B cell (primary cell): ENCODE data around the gene UGT3A1. TPM values are rescaled to one million over a fixed set of nuclear protein-coding genes. Genes with fewer than 3 reads are reported as not detected.

Experiments
- ATAC-seq: fragments of 200-7000 bp; cut with Tn5 transposase; one replicate; pipeline ENCODE4 v1.10.0; 2021; ENCODE audit warnings: low read depth, mild to moderate bottlenecking, moderate number of reproducible peaks, moderate library complexity
- CTCF ChIA-PET: fragments of 350-600 bp; sonication (Branson Sonifier 250); formaldehyde crosslinking; loops from one replicate; lab custom pipeline; 2021; ENCODE audit warnings: antibody characterized with exemption, inconsistent platforms; lab: Charles Lee
- POLR2A ChIA-PET: fragments of 350-600 bp; sonication (Branson Sonifier 250); formaldehyde crosslinking; loops from one replicate; lab custom pipeline; 2021; ENCODE audit warnings: antibody characterized with exemption; lab: Charles Lee
- DNase-seq: peaks from one replicate; pipeline ENCODE4 v3.0.0; 2013
- H2AFZ ChIP-seq: 2 replicates; pipeline ENCODE4 v1.6.1; 2012; ENCODE audit warnings: mild to moderate bottlenecking, low read depth, low read length; ENCODE audit not compliant: insufficient read depth, poor library complexity, severe bottlenecking
- H3K27ac ChIP-seq, 2 donors: 1 replicate in 1 of 2; 2 replicates in 1 of 2; pipeline ENCODE4 v1.5.1; 2012 to 2013; ENCODE audit warnings: low read length in 2 of 2, mild to moderate bottlenecking in 2 of 2, moderate library complexity in 1 of 2
- H3K27me3 ChIP-seq, 4 experiments: fragments of 200-600 bp in 1 of 4; sonication (generic) in 1 of 4; replicated peaks in 1 of 4; 1 replicate in 2 of 4; 2 replicates in 2 of 4; pipeline versions ENCODE4 v1.6.1 to v1.7.0; 2013 to 2016; ENCODE audit warnings: low read length in 3 of 4, mild to moderate bottlenecking in 2 of 4, mixed read lengths in 1 of 4, moderate library complexity in 1 of 4; ENCODE audit not compliant: insufficient read depth in 4 of 4, control insufficient read depth in 3 of 4; ENCODE audit errors: control extremely low read depth in 1 of 4
- H3K36me3 ChIP-seq, 2 experiments: replicated peaks in 1 of 2; 1 replicate in 1 of 2; 2 replicates in 1 of 2; pipeline versions ENCODE4 v1.6.1 to v1.7.1; 2013; ENCODE audit warnings: low read length in 1 of 2; ENCODE audit not compliant: insufficient read depth in 2 of 2, control insufficient read depth in 1 of 2; ENCODE audit errors: control extremely low read depth in 1 of 2, extremely low read depth in 1 of 2
- H3K4me1 ChIP-seq, 2 donors: fragments of 200-600 bp in 1 of 2; sonication (generic) in 1 of 2; 1 replicate in 1 of 2; 2 replicates in 1 of 2; pipeline versions ENCODE4 v1.5.1 to v1.6.1; 2013 to 2017; ENCODE audit warnings: low read length in 2 of 2; ENCODE audit not compliant: control insufficient read depth in 2 of 2, insufficient read depth in 2 of 2
- H3K4me2 ChIP-seq: replicated peaks from 2 replicates; pipeline ENCODE3; 2012; ENCODE audit warnings: mild to moderate bottlenecking, low read depth, low read length; ENCODE audit not compliant: poor library complexity, severe bottlenecking
- H3K4me3 ChIP-seq, 5 experiments: fragments of 200-600 bp in 1 of 5; sonication (generic) in 1 of 5; 1 replicate in 3 of 5; 2 replicates in 2 of 5; pipeline versions ENCODE4 v1.5.1 to v1.7.0; 2011 to 2016; ENCODE audit warnings: low read length in 4 of 5, mild to moderate bottlenecking in 4 of 5, low read depth in 2 of 5, control low read depth in 1 of 5, moderate library complexity in 1 of 5; ENCODE audit not compliant: insufficient read depth in 1 of 5; ENCODE audit errors: control extremely low read depth in 1 of 5, extremely low read depth in 1 of 5
- H3K79me2 ChIP-seq: fragments of 200-600 bp; sonication (generic); one replicate; pipeline ENCODE4 v1.6.0; 2016; ENCODE audit warnings: low read length; ENCODE audit not compliant: control insufficient read depth, insufficient read depth
- H3K9ac ChIP-seq: fragments of 200-600 bp; sonication (generic); 2 replicates; pipeline ENCODE4 v1.6.1; 2017; ENCODE audit warnings: mild to moderate bottlenecking, low read length, moderate library complexity
- H3K9me3 ChIP-seq, 3 donors: one replicate each; pipeline versions ENCODE4 v1.6.1 to v1.7.1; 2013; ENCODE audit warnings: low read length in 2 of 3; ENCODE audit not compliant: control insufficient read depth in 2 of 3, insufficient read depth in 1 of 3; ENCODE audit errors: control extremely low read depth in 1 of 3
- H4K20me1 ChIP-seq: 2 replicates; pipeline ENCODE4 v1.6.0; 2012; ENCODE audit warnings: mild to moderate bottlenecking, low read length; ENCODE audit not compliant: insufficient read depth, control insufficient read depth, poor library complexity, severe bottlenecking
- H3K27ac Mint-ChIP-seq: one replicate; pipeline ENCODE4 v1.8.0; 2021; ENCODE audit warnings: mixed read lengths
- H3K27me3 Mint-ChIP-seq: one replicate; pipeline ENCODE4 v1.8.0; 2021; ENCODE audit warnings: mixed read lengths
- H3K4me1 Mint-ChIP-seq: one replicate; pipeline ENCODE4 v1.8.0; 2021; ENCODE audit warnings: mixed read lengths
- H3K4me3 Mint-ChIP-seq: one replicate; pipeline ENCODE4 v1.8.0; 2021; ENCODE audit warnings: mixed read lengths
- H3K9me3 Mint-ChIP-seq: one replicate; pipeline ENCODE4 v1.8.0; 2022; ENCODE audit warnings: mixed read lengths; ENCODE audit not compliant: insufficient read depth
- CTCF ChIP-seq: fragments of 200-600 bp; IDR thresholded peaks from one replicate; pipeline ENCODE4 v1.8.0; 2022; ENCODE audit warnings: antibody characterized with exemption, mild to moderate bottlenecking
- EZH2 ChIP-seq: IDR thresholded peaks from 2 replicates; pipeline ENCODE4 v1.6.1; 2012; ENCODE audit warnings: borderline replicate concordance, low read depth, mild to moderate bottlenecking, moderate library complexity, low read length; ENCODE audit not compliant: insufficient read depth, poor library complexity, severe bottlenecking
- WGBS: methylation state at CpG from one replicate; pipeline ENCODE4 v1.1.5; 2013; ENCODE audit warnings: missing lambda C conversion rate; ENCODE audit not compliant: insufficient coverage; 5-methylcytosine and 5-hydroxymethylcytosine counted together
- intact Hi-C: fragments of 100-400 bp; cut with micrococcal nuclease; formaldehyde crosslinking; loops from one replicate; pipeline ENCODE4 v1.10.0; 2022
- polyA plus RNA-seq: library from polyadenylated mRNA; depleted of rRNA; stranded (reverse); fragments of >200 nt; gene quantifications from 2 replicates; pipeline ENCODE4 v1.2.3, GENCODE V29; 2012
- total RNA-seq, 2 donors: library from RNA; stranded (reverse); fragments of 120-200 nt in 1 of 2; gene quantifications; 1 replicate in 1 of 2; 2 replicates in 1 of 2; pipeline versions ENCODE4 v1.2.3 to v1.2.4, GENCODE V29; 2013 to 2022

UGT3A1 gene
- total and polyA plus RNA-seq, 2 donors (not counting 1 experiment from before 2014, with no cell fraction given), result not detected

DNA sequence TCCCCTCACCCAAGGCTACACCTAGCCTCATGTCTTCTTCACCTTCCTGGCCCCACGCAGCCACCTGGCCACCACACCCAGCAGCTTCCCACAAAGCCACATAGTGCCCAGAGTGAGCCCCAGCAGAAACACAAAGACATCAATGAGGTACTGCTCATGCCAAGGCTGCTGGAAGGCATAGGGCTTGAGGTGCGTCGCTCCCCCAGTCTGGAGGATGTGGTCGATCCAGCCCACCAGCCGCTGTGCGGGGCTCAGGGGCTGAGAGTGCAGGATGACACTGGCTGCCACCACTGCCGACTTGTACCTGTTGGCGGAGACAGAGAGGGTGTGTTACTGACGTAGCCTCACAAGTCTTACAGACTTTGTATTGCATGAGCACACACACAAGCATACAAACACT lies 37.0 kb downstream of the UGT3A1 start:
- peaks cover 3% of the 10 kb centered on the region for H3K9me3 Mint-ChIP-seq
- Histone ChIP-seq H3K4me3 (no peak overlapping the region), H3K79me2 (no peaks in the 10 kb centered on the region), H3K27ac (no peak overlapping the region), H3K4me1 (no peaks in the 10 kb centered on the region), H4K20me1 (no peaks in the 10 kb centered on the region), H2AFZ (no peak overlapping the region), H3K27me3 (no peaks in the 10 kb centered on the region), H3K9me3 (peaks cover 0 to 5% (median 0%) of the 10 kb centered on the region in 3 donors), H3K4me2 (no peak overlapping the region), H3K36me3 (no peaks in the 10 kb centered on the region), H3K9ac (no peak overlapping the region)
- peaks cover 5% of the 10 kb centered on the region for H3K27me3 Mint-ChIP-seq
- no peak overlapping the region for H3K4me3 Mint-ChIP-seq
- WGBS, result 86% methylated on average over 6 of the region's 9 CpGs
- ChIA-PET POLR2A (no interaction called here), CTCF (no interaction called here)
- ATAC-seq, result no peak
- TF ChIP-seq EZH2 (no peak), CTCF (no peak)
- intact Hi-C loops, result no loop called here
- no peaks in the 10 kb centered on the region for H3K4me1 Mint-ChIP-seq
- H3K27ac Mint-ChIP-seq, result no peak overlapping the region
- no peak for DNase-seq

DNA sequence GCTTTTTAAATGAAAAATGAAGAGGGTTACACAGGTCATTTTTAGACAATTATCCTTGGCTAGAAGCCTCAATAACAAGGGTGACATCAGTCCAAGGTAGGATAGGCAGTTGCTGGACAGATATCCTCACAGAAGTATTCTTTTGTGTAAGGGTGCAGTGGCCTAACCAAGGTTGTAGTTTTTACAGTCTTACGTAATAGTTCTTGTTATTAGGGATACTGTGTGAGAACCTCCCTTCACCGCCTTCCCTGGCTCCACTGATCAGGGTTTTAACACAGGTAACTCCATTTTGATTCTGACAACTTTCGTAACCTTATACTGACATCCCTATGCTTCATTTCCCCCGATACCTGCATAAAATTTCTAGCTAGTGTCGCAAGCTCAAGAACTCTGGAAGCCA lies 44.1 kb downstream of the UGT3A1 start:
- Histone ChIP-seq H3K79me2 (no peaks in the 10 kb centered on the region), H4K20me1 (no peaks in the 10 kb centered on the region), H3K9me3 (peaks cover 0 to 5% (median 0%) of the 10 kb centered on the region in 3 donors), H3K4me1 (no peaks in the 10 kb centered on the region), H3K27me3 (no peaks in the 10 kb centered on the region), H3K4me3 (no peak overlapping the region), H3K9ac (no peak overlapping the region), H3K4me2 (no peak overlapping the region), H2AFZ (no peak overlapping the region), H3K36me3 (no peaks in the 10 kb centered on the region), H3K27ac (no peak overlapping the region)
- ATAC-seq, result no peak
- 75% methylated on average over 4 of the region's 5 CpGs for WGBS
- CTCF ChIA-PET, result no interaction called here
- POLR2A ChIA-PET, result no interaction called here
- intact Hi-C loops, result no loop called here
- H3K4me1 Mint-ChIP-seq, result no peaks in the 10 kb centered on the region
- TF ChIP-seq CTCF (no peak), EZH2 (no peak)
- H3K27ac Mint-ChIP-seq, result no peak overlapping the region
- H3K9me3 Mint-ChIP-seq, result no peaks in the 10 kb centered on the region
- no peak overlapping the region for H3K4me3 Mint-ChIP-seq
- H3K27me3 Mint-ChIP-seq, result no peaks in the 10 kb centered on the region
- no peak for DNase-seq
